Measurements from ENCODE around the gene LAMA3. TPM values are rescaled to one million over a fixed set of nuclear protein-coding genes. Genes with fewer than 3 reads are reported as not detected.
A peak's percentile ranks its signal among the peaks of the same experiment; 100 is the strongest.

The LAMA3 gene
- total and polyA plus RNA-seq, 2 of the 13 experiments (the other 11 are each of a cell fraction or from before 2014, with no cell fraction given): 0.45 to 2.2 TPM

- BruUV-seq (replicated peaks): no TSS peak
- Histone ChIP-seq H3K36me3 (replicated peaks in 1 of 2; ENCODE audit: control insufficient read depth in 1 of 2, insufficient read depth in 2 of 2, low read length in 2 of 2) (no peaks in the 10 kb centered on the region), H3K9me3 (ENCODE audit: low read length) (no peaks in the 10 kb centered on the region), H3K4me2 (ENCODE audit: low read depth, low read length) (no peak overlapping the region), H4K20me1 (ENCODE audit: insufficient read depth, low read length) (no peaks in the 10 kb centered on the region), H3K4me3 (replicated peaks in 1 of 3; ENCODE audit: insufficient read depth in 1 of 3, low read depth in 2 of 3, low read length in 3 of 3) (no peak overlapping the region), H3K9ac (ENCODE audit: insufficient read depth, low read depth, low read length) (no peak overlapping the region), H3K4me1 (ENCODE audit: insufficient read depth, low read length) (peaks cover 14% of the 10 kb centered on the region), H3K27me3 (ENCODE audit: control insufficient read depth in 1 of 2, insufficient read depth in 2 of 2, low read length in 2 of 2) (no peaks in the 10 kb centered on the region), H2AFZ (ENCODE audit: low read length) (no peak overlapping the region), H3K27ac (ENCODE audit: extremely low read length, insufficient read depth, low read length) (no peak overlapping the region), H3K79me2 (ENCODE audit: insufficient read depth, low read length) (no peaks in the 10 kb centered on the region)
- in situ Hi-C loops (cut with HindIII; ENCODE audit: extremely low pct_ligation_motif_present, low pct_unique_long_range_greater_than_20kb): no loop called here
- intact Hi-C loops (cut with micrococcal nuclease; ENCODE audit: unreplicated experiment): no loop called here
- FAIRE-seq: no peak
- no peak for TF ChIP-seq CC2D1A (CRISPR knock-in tag; IDR thresholded peaks at IDR 0.05)
- WGBS (ENCODE audit: low lambda C conversion rate): 54% methylated on average over 5 of the region's 15 CpGs
- no peak for ATAC-seq
- ChIA-PET POLR2A (no interaction called here), CTCF (ENCODE audit: low intra/inter-chr PET ratio, low total read pairs) (no interaction called here)
- DNase-seq (ENCODE audit: low spot score): no peak
Observed at GRCh38 chr18:23845988-23846630, 156.9 kb downstream of the LAMA3 start.

- in situ Hi-C loops (cut with HindIII; ENCODE audit: extremely low pct_ligation_motif_present, low pct_unique_long_range_greater_than_20kb) (no loop called here), intact Hi-C loops (cut with micrococcal nuclease; ENCODE audit: unreplicated experiment) (no loop called here)
- ChIA-PET POLR2A (no interaction called here), CTCF (ENCODE audit: low intra/inter-chr PET ratio, low total read pairs) (no interaction called here)
- H3K27me3 ChIP-seq (ENCODE audit: control insufficient read depth in 1 of 2, insufficient read depth in 2 of 2, low read length in 2 of 2): no peaks in the 10 kb centered on the region
- peak overlapping the region; percentile 48 for H3K4me2 ChIP-seq (ENCODE audit: low read depth, low read length)
- 47% methylated on average over 7 of the region's 19 CpGs for WGBS (ENCODE audit: low lambda C conversion rate)
- peak; percentile 81 for ATAC-seq
- H3K36me3 ChIP-seq (replicated peaks in 1 of 2; ENCODE audit: control insufficient read depth in 1 of 2, insufficient read depth in 2 of 2, low read length in 2 of 2): no peaks in the 10 kb centered on the region
- H2AFZ ChIP-seq (ENCODE audit: low read length): no peak overlapping the region
- H3K27ac ChIP-seq (ENCODE audit: extremely low read length, insufficient read depth, low read length): no peak overlapping the region
- no TSS peak for BruUV-seq (replicated peaks)
- no peaks in the 10 kb centered on the region for H3K9me3 ChIP-seq (ENCODE audit: low read length)
- peaks cover 21% of the 10 kb centered on the region for H3K4me1 ChIP-seq (ENCODE audit: insufficient read depth, low read length)
- no peaks in the 10 kb centered on the region for H4K20me1 ChIP-seq (ENCODE audit: insufficient read depth, low read length)
- H3K4me3 ChIP-seq (replicated peaks in 1 of 3; ENCODE audit: insufficient read depth in 1 of 3, low read depth in 2 of 3, low read length in 3 of 3): no peak overlapping the region
- FAIRE-seq: no peak
- no peaks in the 10 kb centered on the region for H3K79me2 ChIP-seq (ENCODE audit: insufficient read depth, low read length)
- no peak overlapping the region for H3K9ac ChIP-seq (ENCODE audit: insufficient read depth, low read depth, low read length)
- peak; percentile 26 for DNase-seq (ENCODE audit: low spot score)
- peak; percentile 44 for TF ChIP-seq HNF4A (CRISPR knock-in tag; IDR thresholded peaks at IDR 0.05)
- no peak for TF ChIP-seq ZBTB44 (CRISPR knock-in tag; IDR thresholded peaks at IDR 0.05)
- TF ChIP-seq PATZ1 (CRISPR knock-in tag; IDR thresholded peaks at IDR 0.05): peak; percentile 43
- 0 out of 2 replicates have a peak, but pooled peaks have one; percentile 35 for TF ChIP-seq ZNF563 (CRISPR knock-in tag; IDR thresholded peaks at IDR 0.05)
- 0 out of 2 replicates have a peak, but pooled peaks have one; percentile 23 for TF ChIP-seq ZNF350 (CRISPR knock-in tag; IDR thresholded peaks at IDR 0.05; ENCODE audit: borderline replicate concordance, low read depth)
- no peak for TF ChIP-seq ZNF816 (CRISPR knock-in tag; IDR thresholded peaks at IDR 0.05; ENCODE audit: borderline replicate concordance)
- peak; percentile 74 for TF ChIP-seq BHLHE40 (IDR thresholded peaks at IDR 0.05; ENCODE audit: low read length)
- 0 out of 2 replicates have a peak, but pooled peaks have one; percentile 40 for TF ChIP-seq ZNF292 (CRISPR knock-in tag; IDR thresholded peaks at IDR 0.05; ENCODE audit: borderline replicate concordance, low read depth)
- no peak for TF ChIP-seq ZNF580 (CRISPR knock-in tag; IDR thresholded peaks at IDR 0.05; ENCODE audit: borderline replicate concordance, low read depth)
- peak; percentile 48; the same call in 1 of the 2 replicates for TF ChIP-seq TCF7 (IDR thresholded peaks at IDR 0.05; ENCODE audit: low read depth)
- peak; percentile 14 to 52; a peak in 2 of 4 replicates for TF ChIP-seq NR2F1 (CRISPR knock-in tag; IDR thresholded peaks at IDR 0.05)
Observed at GRCh38 chr18:23847321-23847986, 158.2 kb downstream of the LAMA3 start.
